ENCODE results near the gene FOXD4L1. TPM values are rescaled to one million over a fixed set of nuclear protein-coding genes. Genes with fewer than 3 reads are reported as not detected.
"Not testable (repeated sequence)": the region's sequence is repeated elsewhere in the genome, so short reads cannot be mapped to it uniquely, and the experiment has no call there.

The FOXD4L1 gene
- total RNA-seq, 1 donor from 2014 or later: 0.14 TPM

GRCh38 chr2:113507394-113508140 lies 9.1 kb downstream of the FOXD4L1 start:
- H3K27me3 Mint-ChIP-seq (ENCODE audit: low read depth): peaks cover 25% of the 10 kb centered on the region
- not testable (repeated sequence) for H3K4me1 Mint-ChIP-seq (ENCODE audit: low read depth); H3K4me3 Mint-ChIP-seq (ENCODE audit: low read depth); H3K36me3 Mint-ChIP-seq (ENCODE audit: low read depth); H3K9me3 Mint-ChIP-seq; H3K27ac Mint-ChIP-seq; DNase-seq (ENCODE audit: low spot score)
- intact Hi-C loops (cut with micrococcal nuclease): loop anchor here (10.0 kb wide), 1 partner anchor 233 kb away; the partner anchor contains the start of gene PAX8

- H3K9me3 Mint-ChIP-seq; H3K36me3 Mint-ChIP-seq (ENCODE audit: low read depth); DNase-seq (ENCODE audit: low spot score); H3K4me1 Mint-ChIP-seq (ENCODE audit: low read depth); H3K4me3 Mint-ChIP-seq (ENCODE audit: low read depth); H3K27ac Mint-ChIP-seq: not testable (repeated sequence)
- intact Hi-C loops (cut with micrococcal nuclease): loop anchor here (10.0 kb wide), 1 partner anchor 233 kb away; the partner anchor contains the start of gene PAX8
- H3K27me3 Mint-ChIP-seq (ENCODE audit: low read depth): peaks cover 23% of the 10 kb centered on the region
Measured at GRCh38 chr2:113508187-113508586, 9.7 kb downstream of the FOXD4L1 start.

GRCh38 chr2:113510913-113511312 lies 12.4 kb downstream of the FOXD4L1 start:
- DNase-seq (ENCODE audit: low spot score); H3K4me3 Mint-ChIP-seq (ENCODE audit: low read depth); H3K36me3 Mint-ChIP-seq (ENCODE audit: low read depth); intact Hi-C loops (cut with micrococcal nuclease); H3K9me3 Mint-ChIP-seq; H3K27ac Mint-ChIP-seq; H3K4me1 Mint-ChIP-seq (ENCODE audit: low read depth): not testable (repeated sequence)
- H3K27me3 Mint-ChIP-seq (ENCODE audit: low read depth): peaks cover 28% of the 10 kb centered on the region

GRCh38 chr2:113511859-113512258 lies 13.4 kb downstream of the FOXD4L1 start:
- peaks cover 28% of the 10 kb centered on the region for H3K27me3 Mint-ChIP-seq (ENCODE audit: low read depth)
- H3K9me3 Mint-ChIP-seq; intact Hi-C loops (cut with micrococcal nuclease); DNase-seq (ENCODE audit: low spot score); H3K4me1 Mint-ChIP-seq (ENCODE audit: low read depth); H3K4me3 Mint-ChIP-seq (ENCODE audit: low read depth); H3K27ac Mint-ChIP-seq; H3K36me3 Mint-ChIP-seq (ENCODE audit: low read depth): not testable (repeated sequence)

- H3K27ac Mint-ChIP-seq; intact Hi-C loops (cut with micrococcal nuclease); DNase-seq (ENCODE audit: low spot score); H3K4me3 Mint-ChIP-seq (ENCODE audit: low read depth); H3K9me3 Mint-ChIP-seq; H3K36me3 Mint-ChIP-seq (ENCODE audit: low read depth); H3K4me1 Mint-ChIP-seq (ENCODE audit: low read depth): not testable (repeated sequence)
- H3K27me3 Mint-ChIP-seq (ENCODE audit: low read depth): peaks cover 12% of the 10 kb centered on the region
Measured at GRCh38 chr2:113515457-113515856, 17.0 kb downstream of the FOXD4L1 start.

GRCh38 chr2:113515995-113516394 lies 17.5 kb downstream of the FOXD4L1 start:
- peaks cover 14% of the 10 kb centered on the region for H3K27me3 Mint-ChIP-seq (ENCODE audit: low read depth)
- intact Hi-C loops (cut with micrococcal nuclease); DNase-seq (ENCODE audit: low spot score); H3K36me3 Mint-ChIP-seq (ENCODE audit: low read depth); H3K27ac Mint-ChIP-seq; H3K9me3 Mint-ChIP-seq; H3K4me1 Mint-ChIP-seq (ENCODE audit: low read depth); H3K4me3 Mint-ChIP-seq (ENCODE audit: low read depth): not testable (repeated sequence)

GRCh38 chr2:113517025-113517424 lies 18.6 kb downstream of the FOXD4L1 start:
- H3K9me3 Mint-ChIP-seq; H3K4me1 Mint-ChIP-seq (ENCODE audit: low read depth); H3K27ac Mint-ChIP-seq; H3K36me3 Mint-ChIP-seq (ENCODE audit: low read depth); intact Hi-C loops (cut with micrococcal nuclease); DNase-seq (ENCODE audit: low spot score); H3K4me3 Mint-ChIP-seq (ENCODE audit: low read depth): not testable (repeated sequence)
- H3K27me3 Mint-ChIP-seq (ENCODE audit: low read depth): peaks cover 14% of the 10 kb centered on the region

- H3K4me1 Mint-ChIP-seq (ENCODE audit: low read depth); H3K9me3 Mint-ChIP-seq; intact Hi-C loops (cut with micrococcal nuclease); H3K27me3 Mint-ChIP-seq (ENCODE audit: low read depth); H3K36me3 Mint-ChIP-seq (ENCODE audit: low read depth); H3K4me3 Mint-ChIP-seq (ENCODE audit: low read depth); H3K27ac Mint-ChIP-seq; DNase-seq (ENCODE audit: low spot score): not testable (repeated sequence)
Measured at GRCh38 chr2:113520837-113521236, 22.4 kb downstream of the FOXD4L1 start.

- H3K36me3 Mint-ChIP-seq (ENCODE audit: low read depth); H3K9me3 Mint-ChIP-seq; H3K4me3 Mint-ChIP-seq (ENCODE audit: low read depth); H3K4me1 Mint-ChIP-seq (ENCODE audit: low read depth); H3K27ac Mint-ChIP-seq; intact Hi-C loops (cut with micrococcal nuclease); DNase-seq (ENCODE audit: low spot score); H3K27me3 Mint-ChIP-seq (ENCODE audit: low read depth): not testable (repeated sequence)
Measured at GRCh38 chr2:113521492-113521891, 23.0 kb downstream of the FOXD4L1 start.

- H3K4me1 Mint-ChIP-seq (ENCODE audit: low read depth); H3K27me3 Mint-ChIP-seq (ENCODE audit: low read depth); H3K36me3 Mint-ChIP-seq (ENCODE audit: low read depth); H3K27ac Mint-ChIP-seq; H3K9me3 Mint-ChIP-seq; H3K4me3 Mint-ChIP-seq (ENCODE audit: low read depth); intact Hi-C loops (cut with micrococcal nuclease); DNase-seq (ENCODE audit: low spot score): not testable (repeated sequence)
Measured at GRCh38 chr2:113524986-113525385, 26.5 kb downstream of the FOXD4L1 start.

GRCh38 chr2:113527350-113528045 lies 29.0 kb downstream of the FOXD4L1 start:
- DNase-seq (ENCODE audit: low spot score); H3K36me3 Mint-ChIP-seq (ENCODE audit: low read depth); H3K9me3 Mint-ChIP-seq; H3K4me1 Mint-ChIP-seq (ENCODE audit: low read depth); H3K4me3 Mint-ChIP-seq (ENCODE audit: low read depth); H3K27me3 Mint-ChIP-seq (ENCODE audit: low read depth); intact Hi-C loops (cut with micrococcal nuclease); H3K27ac Mint-ChIP-seq: not testable (repeated sequence)

GRCh38 chr2:113528126-113528525 lies 29.7 kb downstream of the FOXD4L1 start:
- H3K9me3 Mint-ChIP-seq; intact Hi-C loops (cut with micrococcal nuclease); H3K27ac Mint-ChIP-seq; H3K4me1 Mint-ChIP-seq (ENCODE audit: low read depth); DNase-seq (ENCODE audit: low spot score); H3K4me3 Mint-ChIP-seq (ENCODE audit: low read depth); H3K27me3 Mint-ChIP-seq (ENCODE audit: low read depth); H3K36me3 Mint-ChIP-seq (ENCODE audit: low read depth): not testable (repeated sequence)

GRCh38 chr2:113528904-113529303 lies 30.4 kb downstream of the FOXD4L1 start:
- DNase-seq (ENCODE audit: low spot score); H3K36me3 Mint-ChIP-seq (ENCODE audit: low read depth); H3K4me1 Mint-ChIP-seq (ENCODE audit: low read depth); intact Hi-C loops (cut with micrococcal nuclease); H3K4me3 Mint-ChIP-seq (ENCODE audit: low read depth); H3K27ac Mint-ChIP-seq; H3K9me3 Mint-ChIP-seq: not testable (repeated sequence)
- H3K27me3 Mint-ChIP-seq (ENCODE audit: low read depth): peaks cover 16% of the 10 kb centered on the region

Measured in activated T-helper 2 cell treated with anti-CD3 and anti-CD28 coated beads, Interferon-gamma antibody, Interleukin-2, Interleukin-4, amounts not matched to agents 10 μg/mL and 5 μg/mL and 100 μg/mL, durations not matched to agents 14 hours and 24 hours and 36 hours (primary cell).